ENCODE measurements around the gene TRAM2. TPM values are rescaled to one million over a fixed set of nuclear protein-coding genes. Genes with fewer than 3 reads are reported as not detected.

The TRAM2 gene
- total RNA-seq, 2 donors from 2014 or later, result 40.0 to 41.8 TPM

- H3K27ac ChIP-seq, result no peak overlapping the region
- ATAC-seq (ENCODE audit: insufficient number of reproducible peaks, low FRiP score, low read depth) (no peak), DNase-seq (ENCODE audit: low spot score) (no peak)
- no peaks in the 10 kb centered on the region for H3K9me3 ChIP-seq
- H3K27me3 ChIP-seq (replicated peaks; ENCODE audit: insufficient read depth), result no peaks in the 10 kb centered on the region
- no peak for TF ChIP-seq CTCF (IDR thresholded peaks at IDR 0.05)
- H3K4me1 ChIP-seq (ENCODE audit: control insufficient read depth in 1 of 2, low read depth in 2 of 2), result peaks cover 0 to 8% of the 10 kb centered on the region in 2 donors
- no peaks in the 10 kb centered on the region for H3K36me3 ChIP-seq
- H3K4me3 ChIP-seq, result no peak overlapping the region
Observed at GRCh38 chr6:52587001-52587400, 10.1 kb upstream of the TRAM2 start.

- ATAC-seq (ENCODE audit: insufficient number of reproducible peaks, low FRiP score, low read depth) (no peak), DNase-seq (ENCODE audit: low spot score) (no peak)
- no peaks in the 10 kb centered on the region for H3K4me1 ChIP-seq (ENCODE audit: control insufficient read depth in 1 of 2, low read depth in 2 of 2)
- no peak overlapping the region for H3K4me3 ChIP-seq
- H3K36me3 ChIP-seq, result no peaks in the 10 kb centered on the region
- no peak for TF ChIP-seq CTCF (IDR thresholded peaks at IDR 0.05)
- H3K27ac ChIP-seq, result no peak overlapping the region
- no peaks in the 10 kb centered on the region for H3K27me3 ChIP-seq (replicated peaks; ENCODE audit: insufficient read depth)
- no peaks in the 10 kb centered on the region for H3K9me3 ChIP-seq
Observed at GRCh38 chr6:52584203-52584602, 7.3 kb upstream of the TRAM2 start.

GRCh38 chr6:52582996-52583395 lies 6.1 kb upstream of the TRAM2 start:
- ATAC-seq (ENCODE audit: insufficient number of reproducible peaks, low FRiP score, low read depth) (no peak), DNase-seq (ENCODE audit: low spot score) (no peak)
- Histone ChIP-seq H3K36me3 (no peaks in the 10 kb centered on the region), H3K4me3 (no peak overlapping the region), H3K4me1 (ENCODE audit: control insufficient read depth in 1 of 2, low read depth in 2 of 2) (peaks cover 0 to 5% of the 10 kb centered on the region in 2 donors), H3K27me3 (replicated peaks; ENCODE audit: insufficient read depth) (no peaks in the 10 kb centered on the region), H3K9me3 (no peaks in the 10 kb centered on the region), H3K27ac (no peak overlapping the region)
- TF ChIP-seq CTCF (IDR thresholded peaks at IDR 0.05), result no peak

- TF ChIP-seq CTCF (IDR thresholded peaks at IDR 0.05), result no peak
- DNase-seq (ENCODE audit: low spot score), result no peak
- Histone ChIP-seq H3K9me3 (no peaks in the 10 kb centered on the region), H3K27ac (no peak overlapping the region), H3K27me3 (replicated peaks; ENCODE audit: insufficient read depth) (no peaks in the 10 kb centered on the region), H3K36me3 (no peaks in the 10 kb centered on the region), H3K4me1 (ENCODE audit: control insufficient read depth in 1 of 2, low read depth in 2 of 2) (peaks cover 0 to 10% of the 10 kb centered on the region in 2 donors), H3K4me3 (no peak overlapping the region)
- no peak for ATAC-seq (ENCODE audit: insufficient number of reproducible peaks, low FRiP score, low read depth)
Observed at GRCh38 chr6:52582446-52582845, 5.6 kb upstream of the TRAM2 start.

- no peaks in the 10 kb centered on the region for H3K36me3 ChIP-seq
- DNase-seq (ENCODE audit: low spot score), result no peak
- H3K4me3 ChIP-seq, result no peak overlapping the region
- H3K27ac ChIP-seq, result no peak overlapping the region
- no peaks in the 10 kb centered on the region for H3K9me3 ChIP-seq
- H3K27me3 ChIP-seq (replicated peaks; ENCODE audit: insufficient read depth), result no peaks in the 10 kb centered on the region
- no peak for TF ChIP-seq CTCF (IDR thresholded peaks at IDR 0.05)
- peaks cover 0 to 10% of the 10 kb centered on the region in 2 donors for H3K4me1 ChIP-seq (ENCODE audit: control insufficient read depth in 1 of 2, low read depth in 2 of 2)
- no peak for ATAC-seq (ENCODE audit: insufficient number of reproducible peaks, low FRiP score, low read depth)
Observed at GRCh38 chr6:52580905-52581304, 4.0 kb upstream of the TRAM2 start.
